Fibroblast of villous mesenchyme (primary cell): ENCODE results near the gene EWSR1. TPM values are rescaled to one million over a fixed set of nuclear protein-coding genes. Genes with fewer than 3 reads are reported as not detected.

Source experiments
- DNase-seq: peaks from one replicate; pipeline ENCODE4 v3.0.0-alpha.2; 2010; ENCODE audit warnings: low read depth
- H3K4me3 ChIP-seq: 2 replicates; pipeline ENCODE4 v1.5.1; 2011; ENCODE audit warnings: low read depth, mild to moderate bottlenecking, low read length
- CTCF ChIP-seq: IDR thresholded peaks from 2 replicates; pipeline ENCODE4 v1.5.1; 2012; ENCODE audit warnings: low read depth, mild to moderate bottlenecking, low read length; ENCODE audit not compliant: insufficient read depth
- total RNA-seq: library from RNA; depleted of rRNA; stranded (reverse); fragments of >200 nt; gene quantifications from 2 replicates; pipeline ENCODE4 v1.2.3, GENCODE V29; 2012

The EWSR1 gene
- total RNA-seq, 1 donor: 207 TPM

GRCh38 chr22:29253561-29254285 lies 14.3 kb upstream of the EWSR1 start:
- no peak for DNase-seq
- no peak for TF ChIP-seq CTCF
- no peak overlapping the region for H3K4me3 ChIP-seq

GRCh38 chr22:29254286-29254660 lies 13.8 kb upstream of the EWSR1 start:
- H3K4me3 ChIP-seq: no peak overlapping the region
- no peak for DNase-seq
- no peak for TF ChIP-seq CTCF

- DNase-seq: no peak
- no peak overlapping the region for H3K4me3 ChIP-seq
- TF ChIP-seq CTCF: no peak
Measured at GRCh38 chr22:29255064-29255621, 12.9 kb upstream of the EWSR1 start.

- no peak overlapping the region for H3K4me3 ChIP-seq
- no peak for TF ChIP-seq CTCF
- DNase-seq: no peak
Measured at GRCh38 chr22:29256606-29257325, 11.3 kb upstream of the EWSR1 start.

GRCh38 chr22:29257751-29258181 lies 10.3 kb upstream of the EWSR1 start:
- H3K4me3 ChIP-seq: no peak overlapping the region
- no peak for DNase-seq
- TF ChIP-seq CTCF: no peak

GRCh38 chr22:29258407-29259252 lies 9.4 kb upstream of the EWSR1 start:
- DNase-seq: no peak
- no peak overlapping the region for H3K4me3 ChIP-seq
- TF ChIP-seq CTCF: no peak
